HEK293T (cell line): Measurements from ENCODE around the gene SPDYC.
A peak's percentile ranks its signal among the peaks of the same experiment; 100 is the strongest.
"Not testable (repeated sequence)": the region's sequence is repeated elsewhere in the genome, so short reads cannot be mapped to it uniquely, and the experiment has no call there.

Experiments used
- CTCF ChIA-PET: fragments of 350-600 bp; formaldehyde crosslinking; extraction: SDS; loops from one replicate; lab custom pipeline; 2021; ENCODE audit warnings: antibody characterized with exemption, inconsistent platforms; lab: Yijun Ruan, JAX
- POLR2A ChIA-PET: fragments of 350-600 bp; formaldehyde crosslinking; extraction: SDS; loops from one replicate; lab custom pipeline; 2020; ENCODE audit warnings: antibody characterized with exemption, inconsistent platforms; lab: Yijun Ruan, JAX
- DNase-seq: peaks from one replicate; pipeline ENCODE4 v3.0.0; 2012; ENCODE audit warnings: mixed read lengths; ENCODE audit errors: extremely low spot score
- ARNT ChIP-seq: fragments of 450-650 bp; IDR thresholded peaks from 2 replicates; pipeline ENCODE4 v1.6.1; 2017; ENCODE audit warnings: mild to moderate bottlenecking
- BHLHE40 ChIP-seq: fragments of 450-650 bp; IDR thresholded peaks from 2 replicates; pipeline ENCODE4 v1.6.1; 2016; ENCODE audit warnings: mild to moderate bottlenecking, moderate library complexity, borderline replicate concordance
- CTBP1 ChIP-seq: fragments of 450-650 bp; IDR thresholded peaks from 2 replicates; pipeline ENCODE4 v1.6.1; 2016; ENCODE audit warnings: borderline replicate concordance
- ELF4 ChIP-seq: fragments of 450-650 bp; IDR thresholded peaks from 2 replicates; pipeline ENCODE4 v1.6.1; 2017; ENCODE audit warnings: antibody characterized with exemption
- FOXA1 ChIP-seq: fragments of 450-650 bp; IDR thresholded peaks from 2 replicates; pipeline ENCODE4 v1.6.1; 2016; ENCODE audit warnings: mild to moderate bottlenecking
- FOXK2 ChIP-seq: fragments of 450-650 bp; IDR thresholded peaks from 2 replicates; pipeline ENCODE4 v1.6.1; 2016; ENCODE audit warnings: mild to moderate bottlenecking
- FOXM1 ChIP-seq: fragments of 450-650 bp; IDR thresholded peaks from 2 replicates; pipeline ENCODE4 v1.6.1; 2017; ENCODE audit warnings: mild to moderate bottlenecking, borderline replicate concordance
- HDGF ChIP-seq: fragments of 450-650 bp; IDR thresholded peaks from 2 replicates; pipeline ENCODE4 v1.6.1; 2017; ENCODE audit warnings: antibody characterized with exemption, borderline replicate concordance
- L3MBTL2 ChIP-seq: fragments of 450-650 bp; conservative IDR thresholded peaks from 2 replicates; pipeline ENCODE4 v1.6.1; 2016; ENCODE audit warnings: mild to moderate bottlenecking
- LEF1 ChIP-seq: fragments of 450-650 bp; IDR thresholded peaks from 2 replicates; pipeline ENCODE4 v1.6.1; 2017; ENCODE audit warnings: mild to moderate bottlenecking, borderline replicate concordance
- NFRKB ChIP-seq: fragments of 450-650 bp; IDR thresholded peaks from 2 replicates; pipeline ENCODE4 v1.6.1; 2016; ENCODE audit warnings: mild to moderate bottlenecking, moderate library complexity
- SP1 ChIP-seq: fragments of 450-650 bp; IDR thresholded peaks from 2 replicates; pipeline ENCODE4 v1.6.1; 2017
- SUZ12 ChIP-seq: fragments of 450-650 bp; IDR thresholded peaks from 2 replicates; pipeline ENCODE4 v1.6.1; 2016; ENCODE audit warnings: mild to moderate bottlenecking
- TARDBP ChIP-seq: fragments of 450-650 bp; IDR thresholded peaks from 2 replicates; pipeline ENCODE4 v1.6.1; 2016
- ZNF384 ChIP-seq: fragments of 450-650 bp; IDR thresholded peaks from 2 replicates; pipeline ENCODE4 v1.6.1; 2016
- TF ChIP-seq, protein P1 (sequence below): fragments of 450-650 bp; IDR thresholded peaks from 2 replicates; pipeline ENCODE4 v1.6.1; 2016

SPDYC gene

GRCh38 chr11:65136515-65137096, 33.4 kb upstream of the SPDYC start:
- no peak for DNase-seq
- CTCF ChIA-PET, result interaction anchor here (0.6 to 1.1 kb wide), 2 partner anchors 26 to 114 kb away, joined by 3 to 4 read pairs; no protein-coding TSS in a partner anchor
- POLR2A ChIA-PET, result interaction anchor here (0.5 to 4.0 kb wide), 8 partner anchors 8 to 90 kb away, joined by 3 to 56 read pairs (median 24); partner anchors contain the start of genes CAPN1, FAU, MRPL49 and TM7SF2
- TF ChIP-seq FOXK2, result no peak
- no peak for TF ChIP-seq BHLHE40
- TF ChIP-seq NFRKB, result no peak
- TF ChIP-seq CTBP1, result no peak

GRCh38 chr11:65141896-65142494, 28.0 kb upstream of the SPDYC start:
- no peak for DNase-seq
- TF ChIP-seq ELF4 (no peak), FOXK2 (no peak), LEF1 (no peak), SP1 (no peak), ZNF384 (no peak), BHLHE40 (no peak), CTBP1 (no peak), ARNT (no peak)
- TF ChIP-seq, protein P1, sequence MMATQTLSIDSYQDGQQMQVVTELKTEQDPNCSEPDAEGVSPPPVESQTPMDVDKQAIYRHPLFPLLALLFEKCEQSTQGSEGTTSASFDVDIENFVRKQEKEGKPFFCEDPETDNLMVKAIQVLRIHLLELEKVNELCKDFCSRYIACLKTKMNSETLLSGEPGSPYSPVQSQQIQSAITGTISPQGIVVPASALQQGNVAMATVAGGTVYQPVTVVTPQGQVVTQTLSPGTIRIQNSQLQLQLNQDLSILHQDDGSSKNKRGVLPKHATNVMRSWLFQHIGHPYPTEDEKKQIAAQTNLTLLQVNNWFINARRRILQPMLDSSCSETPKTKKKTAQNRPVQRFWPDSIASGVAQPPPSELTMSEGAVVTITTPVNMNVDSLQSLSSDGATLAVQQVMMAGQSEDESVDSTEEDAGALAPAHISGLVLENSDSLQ, result no peak
- POLR2A ChIA-PET, result no interaction called here
- CTCF ChIA-PET, result no interaction called here

- no peak for TF ChIP-seq FOXA1
- TF ChIP-seq LEF1, result no peak
- TF ChIP-seq ZNF384, result no peak
- no peak for TF ChIP-seq FOXM1
- TF ChIP-seq ELF4, result no peak
- TF ChIP-seq SUZ12, result no peak
- no peak for TF ChIP-seq CTBP1
- TF ChIP-seq NFRKB, result no peak
- TF ChIP-seq FOXK2, result no peak
- TF ChIP-seq BHLHE40, result no peak
- TF ChIP-seq L3MBTL2, result no peak
- TF ChIP-seq, protein P1, result no peak
- TF ChIP-seq TARDBP, result no peak
- no peak for TF ChIP-seq ARNT
- ChIA-PET POLR2A (interaction anchor here (1.0 to 7.6 kb wide), 2 partner anchors 12 to 31 kb away, joined by 3 to 52 read pairs; partner anchors contain the start of gene SYVN1), CTCF (no interaction called here)
- DNase-seq, result no peak
Measured at GRCh38 chr11:65147352-65148075, 22.5 kb upstream of the SPDYC start.

DNA sequence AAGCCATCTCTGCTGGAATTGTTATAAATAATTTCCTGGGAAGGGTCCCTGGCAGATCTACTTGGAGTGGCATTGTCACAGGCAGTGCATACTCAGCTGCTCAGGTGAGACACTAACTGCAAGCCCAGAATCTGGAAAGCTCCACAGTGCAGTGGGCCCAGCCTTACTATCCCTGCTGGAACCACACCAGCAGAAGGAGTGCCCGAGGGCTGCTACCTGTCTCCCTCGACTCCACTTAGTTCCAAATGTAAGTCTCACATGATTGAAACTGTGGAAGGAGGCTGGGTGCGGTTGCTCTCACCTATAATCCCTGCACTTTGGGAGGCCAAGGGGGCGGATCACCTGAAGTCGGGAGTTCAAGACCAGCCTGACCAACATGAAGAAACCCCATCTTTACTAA, 21.4 kb upstream of the SPDYC start:
- TF ChIP-seq HDGF (no peak), CTBP1 (no peak), SP1 (no peak), FOXA1 (no peak), BHLHE40 (no peak), ARNT (no peak)
- TF ChIP-seq, protein P1, result no peak
- ChIA-PET POLR2A (interaction anchor here (7.6 kb wide), 1 partner anchor 13 kb away, joined by 52 read pairs; the partner anchor contains the start of gene SYVN1), CTCF (interaction anchor here (0.5 kb wide), 1 partner anchor 9 kb away, joined by 3 read pairs; no protein-coding TSS in a partner anchor)
- DNase-seq, result no peak

- DNase-seq, CTCF ChIA-PET: not testable (repeated sequence)
- POLR2A ChIA-PET, result interaction anchor here (7.6 kb wide), 1 partner anchor 14 kb away, joined by 52 read pairs; the partner anchor contains the start of gene SYVN1
Measured at GRCh38 chr11:65150131-65150508, 19.9 kb upstream of the SPDYC start.

- ChIA-PET CTCF (no interaction called here), POLR2A (interaction anchor here (7.6 kb wide), 1 partner anchor 15 kb away, joined by 52 read pairs; the partner anchor contains the start of gene SYVN1)
Measured at GRCh38 chr11:65150509-65151299, 19.3 kb upstream of the SPDYC start.

More at GRCh38 chr11:65150509-65151299, 19.3 kb upstream of the SPDYC start:
- TF ChIP-seq ZNF384 (no peak), TARDBP (no peak), FOXA1 (no peak), BHLHE40 (no peak), CTBP1 (no peak), FOXM1 (no peak), SP1 (no peak), HDGF (no peak), LEF1 (no peak), ARNT (no peak), NFRKB (no peak), FOXK2 (no peak), ELF4 (no peak), SUZ12 (no peak), L3MBTL2 (no peak)
- TF ChIP-seq, protein P1, result no peak
- DNase-seq, result peak; percentile 18
